Measurements from ENCODE around the gene UCN.
A peak's percentile ranks its signal among the peaks of the same experiment; 100 is the strongest.
"Not testable (repeated sequence)": the region's sequence is repeated elsewhere in the genome, so short reads cannot be mapped to it uniquely, and the experiment has no call there.

The UCN gene

DNA sequence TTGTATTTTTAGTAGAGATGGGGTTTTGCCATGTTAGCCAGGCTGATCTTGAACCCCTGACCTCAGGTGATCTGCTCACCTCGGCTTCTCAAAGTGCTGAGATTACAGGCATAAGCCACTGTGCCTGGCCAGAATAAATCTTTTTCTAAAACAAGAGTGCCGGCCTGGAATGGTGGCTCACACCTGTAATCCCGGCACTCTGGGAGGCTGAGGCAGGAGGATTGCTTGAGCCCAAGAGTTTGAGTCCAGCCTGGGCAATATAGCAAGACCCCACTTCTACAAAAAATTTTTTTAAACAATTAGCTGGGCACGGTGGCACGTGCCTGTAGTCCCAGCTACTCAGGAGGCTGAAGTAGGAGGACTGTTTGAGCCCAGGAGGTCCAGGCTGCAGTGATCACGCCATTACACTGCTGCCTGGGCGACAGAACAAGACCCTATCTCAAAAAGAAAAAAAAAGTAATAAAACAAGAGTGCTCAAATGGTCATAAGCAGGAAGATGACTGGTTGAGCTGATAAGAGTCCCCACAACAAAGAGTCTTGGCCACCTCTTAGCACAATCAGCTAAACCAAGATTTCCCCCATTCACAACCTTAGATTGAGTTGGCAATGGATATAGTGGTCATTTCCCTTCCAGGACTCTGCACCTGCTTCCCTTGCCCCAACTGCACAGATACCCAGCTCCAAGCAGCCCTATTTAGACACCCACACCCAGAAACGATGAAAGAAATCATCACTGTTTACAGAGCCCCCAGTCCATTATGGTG lies 5.8 kb upstream of the UCN start:
- no peak for DNase-seq

DNA sequence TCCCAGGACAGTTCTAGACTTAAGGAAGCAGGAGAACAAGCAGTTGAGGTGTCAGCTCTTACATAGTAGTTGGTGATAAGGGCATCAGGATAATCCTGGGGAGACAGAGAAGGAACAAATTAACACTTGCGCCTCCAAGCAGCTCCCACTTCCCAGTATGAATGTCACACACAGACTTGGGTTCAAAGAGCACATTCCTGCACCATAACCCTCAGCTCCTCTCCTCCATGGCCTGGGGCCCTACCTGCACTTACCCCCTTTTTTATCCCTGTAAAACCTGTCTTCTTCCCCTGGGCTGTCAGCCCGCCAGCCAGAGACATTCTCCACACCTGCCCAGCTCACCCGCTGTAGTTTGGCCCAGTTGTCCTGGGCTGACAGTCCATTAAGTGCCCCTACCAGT lies 3.9 kb upstream of the UCN start:
- no peak for DNase-seq

DNA sequence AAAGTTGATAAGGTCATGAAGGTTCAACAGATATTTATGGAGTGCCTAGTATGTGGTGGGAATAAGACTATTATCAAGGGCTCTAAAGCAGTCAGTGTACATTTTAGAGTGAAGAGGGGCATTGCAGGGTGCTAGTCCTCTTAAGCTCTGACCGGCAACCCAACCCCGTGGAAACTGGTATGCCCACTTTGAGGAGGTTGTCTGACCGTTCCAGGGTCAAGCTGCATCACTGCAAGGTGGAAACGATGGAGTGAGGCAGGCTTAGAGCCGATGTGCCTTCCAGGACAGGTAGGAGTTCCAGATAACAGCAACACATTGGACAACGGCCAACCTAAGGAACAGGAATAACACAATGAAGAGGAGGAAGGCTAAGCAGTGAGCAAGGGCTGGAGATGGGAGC lies 1.4 kb upstream of the UCN start:
- DNase-seq = no peak

DNA sequence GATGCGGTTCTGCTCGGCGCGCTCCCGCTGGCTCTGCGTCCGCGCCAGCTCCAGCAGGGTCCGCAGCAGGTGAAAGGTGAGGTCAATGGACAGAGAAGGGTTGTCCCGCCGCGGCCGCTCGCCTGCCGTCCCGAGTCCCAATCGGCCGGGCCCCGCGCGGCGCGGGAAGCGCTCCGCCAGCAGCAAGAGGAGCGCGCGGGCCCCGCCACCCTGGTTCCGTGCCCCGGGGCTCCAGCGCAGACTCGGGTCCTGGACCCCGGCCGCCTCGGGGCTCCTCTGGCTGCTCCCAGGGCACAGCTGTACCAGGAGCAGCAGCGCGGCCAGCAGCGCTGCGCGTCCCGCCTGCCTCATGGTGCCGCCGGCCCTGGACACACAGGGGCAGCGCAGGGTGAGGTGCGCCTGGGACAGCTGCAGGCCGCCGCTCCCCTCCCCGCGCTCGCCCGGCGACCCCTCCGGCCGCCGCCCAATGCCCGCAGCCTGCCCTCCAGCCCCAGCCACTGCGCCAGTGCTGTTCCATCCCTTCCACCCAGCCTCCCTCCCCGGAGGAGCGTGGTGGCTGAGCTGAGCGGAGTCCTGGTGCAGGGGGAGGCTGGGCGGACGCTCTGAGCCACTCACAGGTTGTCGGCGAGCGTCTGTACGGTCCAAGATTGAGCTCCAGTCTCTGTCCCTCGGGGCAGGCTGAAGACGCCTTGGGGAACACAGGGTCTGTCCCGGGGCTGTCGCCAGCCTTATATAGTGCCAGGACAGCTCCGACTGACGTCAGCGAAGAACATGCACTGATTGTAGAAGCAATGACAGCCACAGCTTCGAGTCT lies 493 bp downstream of the UCN start:
- DNase-seq = no peak

DNA sequence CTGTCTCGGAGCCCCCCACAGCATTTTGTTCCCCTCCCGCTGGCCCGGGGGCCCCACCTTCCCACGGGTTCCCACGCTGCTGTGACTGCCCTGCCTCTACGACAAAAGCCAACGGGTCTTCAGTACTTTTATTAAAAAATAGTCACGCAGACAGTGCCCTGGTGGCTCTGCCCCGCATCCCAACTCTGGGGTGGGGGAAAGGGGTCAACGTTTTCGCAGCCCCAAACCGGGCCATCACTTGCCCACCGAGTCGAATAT lies 1.0 kb downstream of the UCN start:
- DNase-seq = no peak

DNA sequence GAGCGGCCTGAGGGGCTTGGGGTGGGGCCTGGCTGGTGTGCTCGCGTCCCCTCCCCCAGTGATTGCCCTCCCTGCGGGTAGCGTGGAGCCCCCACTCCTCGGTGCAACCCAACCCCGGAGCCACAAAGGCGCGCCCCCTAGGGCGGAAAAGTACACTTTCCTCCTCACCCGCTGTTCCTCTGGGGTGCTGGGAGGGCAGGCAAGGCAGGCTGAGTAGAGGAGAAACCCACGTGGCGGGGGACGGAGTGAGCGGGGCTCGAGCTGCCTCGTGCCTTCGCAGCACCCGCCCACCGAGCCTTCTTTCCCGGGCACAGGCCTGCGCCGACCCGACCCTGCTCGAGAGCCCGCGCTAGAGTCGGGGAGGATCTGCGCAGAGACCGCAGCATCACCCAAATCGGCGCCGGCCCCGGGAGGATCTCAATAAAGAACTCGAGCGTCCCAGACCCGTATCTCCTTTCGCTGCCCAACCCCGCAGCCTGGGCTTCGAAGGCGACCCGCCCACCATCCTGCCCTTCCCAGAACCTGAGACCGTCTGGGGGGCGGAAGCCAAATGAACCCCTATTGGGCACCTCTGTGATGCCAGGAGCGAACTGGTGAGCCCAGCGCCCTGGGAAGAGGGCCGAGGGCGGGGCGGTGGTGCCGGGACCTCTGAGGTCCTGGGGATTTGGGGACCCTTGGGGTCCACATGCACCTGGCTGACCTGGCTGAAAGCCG lies 1.5 kb downstream of the UCN start:
- DNase-seq = peak; percentile 63

DNA sequence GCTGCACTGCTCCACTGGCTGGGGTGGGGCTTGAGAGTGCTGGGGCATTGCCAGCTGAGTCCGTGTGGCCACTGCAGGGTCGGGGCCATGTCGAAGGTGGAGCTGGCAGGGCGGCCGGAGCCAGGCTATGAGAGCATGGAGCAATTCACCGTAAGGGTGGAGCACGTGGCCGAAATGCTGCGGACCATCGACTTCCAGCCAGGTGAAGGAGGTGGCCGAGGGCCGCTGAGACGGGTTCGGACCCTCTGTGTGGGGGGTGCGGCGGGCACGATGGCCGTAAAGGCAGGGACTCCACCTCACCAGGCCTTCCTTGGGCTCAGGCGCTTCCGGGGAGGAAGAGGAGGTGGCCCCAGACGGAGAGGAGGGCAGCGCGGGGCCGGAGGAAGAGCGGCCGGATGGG lies 2.1 kb downstream of the UCN start:
- no peak for DNase-seq

DNA sequence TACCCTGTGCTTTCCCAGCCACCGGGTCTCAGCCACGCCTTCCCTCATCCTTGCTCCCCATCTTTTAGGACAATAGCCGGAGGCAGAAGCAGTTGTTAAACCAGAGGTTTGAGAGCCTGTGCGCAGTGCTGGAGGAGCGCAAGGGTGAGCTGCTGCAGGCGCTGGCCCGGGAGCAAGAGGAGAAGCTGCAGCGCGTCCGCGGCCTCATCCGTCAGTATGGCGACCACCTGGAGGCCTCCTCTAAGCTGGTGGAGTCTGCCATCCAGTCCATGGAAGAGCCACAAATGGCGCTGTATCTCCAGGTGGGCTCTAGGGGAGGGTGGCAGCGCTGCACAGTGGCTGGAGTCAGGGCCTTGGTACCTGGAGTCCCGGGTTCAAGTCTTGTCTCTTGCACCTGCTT lies 2.7 kb downstream of the UCN start:
- DNase-seq = no peak

DNA sequence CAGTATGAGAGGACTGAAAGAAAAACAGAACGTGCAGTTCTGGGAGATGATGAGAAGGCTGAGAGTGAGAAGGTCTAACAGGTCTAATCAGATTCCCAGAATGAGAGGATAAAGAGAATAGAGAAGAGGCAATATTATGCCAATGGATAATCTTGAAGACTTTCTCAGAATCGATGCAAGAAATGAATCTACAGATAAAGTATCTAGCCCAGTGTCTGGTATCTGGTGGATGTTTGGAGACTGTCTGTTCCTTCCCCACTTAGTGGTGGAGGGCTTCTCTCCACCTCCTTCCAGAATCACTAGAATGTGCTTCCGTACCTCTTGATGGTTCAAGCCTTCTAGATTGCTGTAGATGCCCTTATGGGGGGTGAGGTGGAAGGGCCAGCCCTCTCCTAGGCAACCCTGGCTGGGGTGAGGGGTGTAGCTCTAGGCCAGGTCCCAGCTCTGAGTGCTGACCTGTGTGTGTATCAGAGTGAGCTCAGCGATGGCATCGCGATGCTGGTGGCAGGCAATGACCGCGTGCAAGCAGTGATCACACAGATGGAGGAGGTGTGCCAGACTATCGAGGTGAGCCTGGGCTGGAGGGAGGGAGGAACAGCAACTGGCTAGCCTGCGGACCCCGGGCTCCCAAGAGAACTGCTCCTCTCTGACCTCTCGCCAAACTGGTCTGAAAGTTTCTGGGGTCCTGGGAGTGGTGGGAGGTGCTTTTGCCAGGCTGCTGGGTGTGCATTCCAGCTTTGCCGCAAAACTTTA lies 3.6 kb downstream of the UCN start:
- no peak for DNase-seq

DNA sequence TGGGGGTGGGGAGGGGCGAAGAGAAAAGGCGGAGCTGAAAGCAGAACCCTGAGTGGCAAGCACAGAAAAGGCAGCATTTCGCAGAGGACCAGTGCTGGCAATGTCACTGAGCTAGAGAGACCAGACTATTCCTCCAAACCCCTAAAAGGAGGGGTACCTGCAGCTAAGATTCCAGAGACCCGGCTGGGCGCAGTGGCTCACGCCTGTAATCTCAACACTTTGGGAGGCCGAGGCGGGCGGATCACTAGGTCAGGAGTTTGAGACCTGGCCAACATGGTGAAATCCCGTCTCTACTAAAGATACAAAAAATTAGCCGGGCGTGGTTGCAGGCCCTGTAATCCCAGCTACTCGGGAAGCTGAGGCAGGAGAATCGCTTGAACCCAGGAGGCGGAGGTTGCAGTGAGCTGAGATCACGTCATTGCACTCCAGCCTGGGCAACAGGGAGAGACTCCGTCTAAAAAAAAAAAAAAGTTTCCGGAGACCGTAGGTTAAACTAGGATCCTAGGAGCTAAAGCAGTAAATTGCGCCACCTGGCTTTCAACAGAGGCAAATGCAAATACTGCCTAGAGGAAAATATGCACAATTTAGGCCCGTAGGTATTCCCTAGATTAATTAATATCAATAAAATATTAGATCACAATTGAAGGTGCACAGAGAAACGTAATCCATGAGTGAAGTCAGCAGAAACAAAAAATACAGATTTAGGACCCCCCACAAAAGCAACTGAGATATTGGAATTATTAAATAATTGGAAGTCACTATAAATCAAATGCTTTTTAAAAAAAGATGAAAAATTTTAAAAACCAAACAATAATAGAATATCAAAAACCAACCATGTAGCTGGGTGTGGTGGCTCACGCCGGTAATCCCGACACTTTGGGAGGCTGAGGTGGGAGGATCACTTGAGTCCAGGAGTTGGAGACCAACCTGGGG lies 4.9 kb downstream of the UCN start:
- no peak for DNase-seq

DNA sequence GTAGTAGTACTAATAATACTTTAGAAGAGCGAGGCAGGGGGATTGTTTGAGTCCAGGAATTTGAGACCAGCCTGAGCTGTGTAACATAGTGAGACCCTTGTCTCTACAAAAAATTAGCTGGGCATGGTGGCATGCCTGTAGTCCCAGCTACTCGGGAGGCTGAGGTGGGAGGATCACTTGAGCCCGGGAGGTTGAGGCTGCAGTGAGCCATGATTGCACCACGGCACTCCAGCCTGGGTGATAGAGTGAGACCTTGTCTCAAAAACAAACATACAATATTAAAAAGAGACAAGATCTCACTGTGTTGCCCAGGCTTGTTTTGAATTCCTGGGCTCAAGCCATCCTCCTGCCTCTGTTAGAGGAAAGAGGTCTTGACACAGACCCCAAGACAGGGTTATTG lies 7.6 kb downstream of the UCN start:
- DNase-seq = not testable (repeated sequence)

DNA sequence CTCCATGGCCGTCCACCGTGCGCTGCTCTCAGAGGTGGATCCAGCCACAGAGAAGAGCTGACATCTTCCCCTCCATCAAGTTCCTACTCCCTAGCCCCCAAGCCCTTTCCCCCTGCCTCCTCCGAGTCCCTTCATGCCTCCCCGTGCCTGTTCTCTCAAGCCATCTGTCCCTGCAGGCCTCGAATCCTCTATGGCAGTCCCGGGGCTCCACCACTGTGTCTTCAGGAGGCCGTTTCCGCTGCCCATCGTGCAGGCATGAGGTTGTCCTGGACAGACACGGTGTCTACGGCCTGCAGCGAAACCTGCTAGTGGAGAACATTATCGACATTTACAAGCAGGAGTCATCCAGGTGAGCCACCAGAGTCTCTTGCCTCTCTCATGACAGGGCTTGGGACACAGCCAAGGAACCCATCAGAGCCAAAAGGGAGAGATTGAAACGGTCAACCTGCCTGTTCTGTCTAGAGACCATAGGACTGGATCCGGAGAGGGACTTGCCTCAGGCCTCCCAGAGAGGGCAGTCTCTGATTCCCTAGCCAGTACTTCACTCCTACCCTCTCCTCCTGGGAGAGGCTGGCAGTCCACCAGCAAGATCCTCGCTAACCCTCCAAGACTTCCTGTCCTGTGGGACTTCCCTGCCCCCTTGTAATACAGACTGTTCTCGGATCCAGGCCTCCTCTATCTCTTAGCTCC lies 9.7 kb downstream of the UCN start:
- no peak for DNase-seq

DNA sequence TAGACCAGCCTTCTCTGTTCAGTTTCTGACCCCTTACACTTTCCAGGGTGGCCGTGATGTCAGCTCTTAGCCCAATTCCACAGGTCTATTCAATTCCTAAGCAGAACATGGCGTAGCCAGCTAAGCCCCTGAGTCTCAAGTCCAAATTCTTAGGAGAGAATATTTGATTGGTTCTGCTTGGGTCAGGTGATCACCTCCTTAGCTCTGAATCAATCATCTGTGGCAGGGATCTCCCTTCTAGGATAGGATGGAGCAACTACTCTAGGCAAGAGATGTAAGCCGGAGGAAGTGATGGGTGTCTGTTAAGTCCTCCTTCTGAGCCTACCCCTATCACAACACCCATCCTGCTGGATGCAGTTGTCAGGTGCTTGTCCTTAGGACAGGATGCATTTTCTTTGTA lies 11.1 kb downstream of the UCN start:
- DNase-seq = no peak

DNA sequence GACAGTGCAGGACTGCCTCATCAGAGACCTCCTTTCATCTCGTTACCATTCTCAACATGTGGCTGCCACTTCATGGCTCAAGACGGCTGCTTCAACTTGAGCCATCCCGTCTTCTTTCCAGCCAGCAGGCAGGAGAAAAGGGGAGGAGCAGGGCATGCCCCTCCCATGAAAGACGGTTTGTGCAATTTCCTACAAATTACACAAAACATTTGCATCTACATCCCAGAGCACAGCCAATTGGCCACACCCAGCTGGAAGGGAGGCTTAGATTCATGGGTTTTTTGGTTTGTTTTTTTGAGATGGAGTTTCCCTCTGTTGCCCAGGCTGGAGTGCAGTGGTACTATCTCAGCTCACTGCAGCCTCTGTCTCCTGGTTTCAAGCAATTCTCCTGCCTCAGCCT lies 11.8 kb downstream of the UCN start:
- DNase-seq = no peak

DNA sequence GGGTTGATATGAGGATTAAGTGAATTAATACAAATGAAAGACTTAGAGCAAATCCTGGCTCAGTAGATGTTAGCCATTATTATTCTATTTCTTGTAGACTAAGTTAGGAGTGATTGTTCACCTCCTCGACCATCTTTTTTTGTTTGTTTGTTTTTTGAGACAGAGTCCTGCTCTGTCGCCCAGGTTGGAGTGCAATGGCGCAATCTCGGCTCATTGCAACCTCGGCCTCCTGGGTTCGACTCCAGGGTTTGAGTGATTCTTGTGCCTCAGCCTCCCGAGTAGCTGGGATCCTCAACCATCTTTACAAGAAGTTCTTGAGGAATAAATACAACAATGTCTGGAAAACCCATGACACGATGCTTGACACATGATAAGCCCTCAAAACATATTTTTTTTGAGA lies 13.3 kb downstream of the UCN start:
- no peak for DNase-seq

DNA sequence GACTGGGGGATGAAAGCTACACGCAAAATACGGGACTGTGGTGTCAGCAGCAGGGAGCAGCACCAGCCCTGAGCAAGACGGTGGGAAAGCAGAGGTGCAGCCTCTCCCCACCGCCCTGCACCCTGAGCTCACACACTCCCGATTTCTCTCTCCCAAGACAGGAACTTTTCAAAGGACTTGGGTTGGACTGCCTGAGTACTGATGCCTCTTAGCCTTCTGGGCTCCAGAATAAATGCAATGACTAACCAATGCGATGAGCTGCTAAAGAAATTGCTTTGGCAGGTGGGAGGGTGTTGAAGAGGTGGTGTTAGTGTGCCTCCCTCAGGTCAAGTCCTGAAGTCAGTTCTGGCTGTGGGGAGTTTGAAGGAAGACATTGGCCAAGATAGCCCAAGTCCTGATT lies 16.4 kb downstream of the UCN start:
- DNase-seq = no peak

DNA sequence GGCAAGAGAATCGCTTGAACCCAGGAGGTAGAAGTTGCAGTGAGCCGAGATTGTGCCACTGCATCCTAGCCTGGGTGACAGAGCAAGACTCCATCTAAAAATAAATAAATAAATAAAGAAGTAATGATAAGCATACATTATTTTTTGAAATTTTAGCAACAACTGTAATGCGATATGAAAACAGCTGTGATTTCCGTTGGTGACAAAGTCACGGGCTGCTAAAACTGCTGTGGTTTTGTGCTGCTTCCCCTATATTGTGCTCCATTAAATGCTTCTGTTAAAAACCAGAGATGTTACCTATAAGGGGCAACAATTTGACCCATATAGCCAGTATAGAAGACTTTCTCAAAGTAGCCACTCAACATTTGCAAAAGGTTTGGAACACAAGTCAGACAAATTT lies 17.7 kb downstream of the UCN start:
- DNase-seq = no peak

DNA sequence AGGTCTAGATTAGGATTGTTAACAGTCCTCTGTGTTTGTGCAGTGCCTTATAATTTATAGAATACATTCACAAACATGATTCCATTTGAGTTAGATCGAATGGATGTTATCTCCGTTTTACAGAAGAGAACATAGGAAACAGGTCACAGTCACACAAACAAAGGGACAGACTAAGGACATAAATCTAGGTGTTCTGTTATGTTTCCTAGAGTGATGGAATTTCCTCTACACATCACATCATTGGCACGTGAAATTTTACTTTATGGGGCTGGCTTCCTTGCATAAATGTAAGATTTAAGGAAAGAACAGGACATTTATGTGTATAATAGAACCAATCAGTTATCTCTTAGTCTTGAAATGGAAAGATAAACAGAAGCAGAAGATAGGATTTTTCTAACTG lies 19.6 kb downstream of the UCN start:
- DNase-seq = no peak

DNA sequence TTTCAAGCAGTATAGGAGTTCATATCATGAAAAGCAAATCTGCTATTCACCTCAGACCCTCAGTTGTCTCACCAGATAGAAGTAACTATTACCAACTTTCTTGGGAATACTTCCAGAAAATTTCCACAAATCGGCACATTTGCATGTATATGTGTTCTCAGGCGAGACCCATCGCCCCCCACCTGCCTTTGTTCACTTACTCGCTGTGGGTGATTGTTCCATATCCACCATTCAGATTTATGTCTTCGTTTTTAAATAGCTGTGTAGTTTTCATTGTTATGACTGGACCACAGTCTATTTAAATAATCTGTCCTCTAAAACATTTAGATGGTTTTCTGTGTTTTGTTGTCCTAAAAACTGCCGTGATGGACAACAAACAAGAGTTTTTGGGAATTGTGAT lies 22.8 kb downstream of the UCN start:
- no peak for DNase-seq

DNA sequence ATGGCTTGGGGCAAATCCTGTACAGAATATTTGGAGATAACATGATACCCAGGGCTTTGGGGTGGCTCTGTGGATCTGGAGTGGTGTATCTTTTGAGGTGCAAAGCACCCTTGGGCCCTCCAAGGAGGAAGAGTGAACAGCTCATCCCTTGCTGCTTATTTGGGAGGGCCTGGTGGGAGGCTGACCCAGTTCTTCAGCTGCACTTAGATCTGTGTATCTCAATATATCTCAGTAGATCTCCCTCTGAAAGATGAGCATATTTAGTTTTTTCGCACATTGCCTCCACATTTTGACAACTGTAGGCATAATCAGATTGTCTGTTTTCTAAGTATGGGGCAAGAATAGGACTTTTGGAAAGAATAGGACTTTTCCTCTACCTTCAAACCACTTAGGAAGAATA lies 23.2 kb downstream of the UCN start:
- no peak for DNase-seq

DNA sequence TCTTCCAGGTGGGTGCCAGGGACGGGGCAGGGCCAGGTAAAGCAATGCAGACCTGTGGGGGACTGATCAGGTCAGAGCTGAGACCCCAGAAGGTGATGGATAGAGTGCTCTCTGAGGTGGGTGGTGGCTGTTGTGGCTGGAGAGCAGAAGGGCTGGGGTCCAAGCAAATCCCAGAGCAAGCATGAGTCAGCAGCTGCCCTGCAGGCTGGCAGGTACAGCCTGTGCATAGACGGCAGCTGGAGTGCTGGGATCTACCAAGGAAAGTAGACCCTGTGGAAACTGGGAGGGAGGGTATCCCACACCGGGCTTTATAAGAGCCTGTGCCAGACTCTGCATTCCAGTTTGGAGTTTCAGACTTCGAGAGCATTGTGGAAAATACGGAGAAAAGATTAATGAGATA lies 25.4 kb downstream of the UCN start:
- no peak for DNase-seq

All from stimulated activated CD8-positive, alpha-beta memory T cell treated with anti-CD3 and anti-CD28 coated beads, Interleukin-4, amount 100 ng/mL, for 48 hours (primary cell).